GM21526 (cell line): ENCODE data around the gene TSPAN3.

Experiments used
- ATAC-seq: cut with Tn5 transposase; IDR thresholded peaks from one replicate; pipeline ENCODE4 v1.9.1; 2021; ENCODE audit warnings: moderate library complexity; ENCODE audit not compliant: unreplicated experiment, low FRiP score

TSPAN3 gene

GRCh38 chr15:77025083-77025901 lies 45.6 kb downstream of the TSPAN3 start:
- ATAC-seq: no peak

- no peak for ATAC-seq
Observed at GRCh38 chr15:77024273-77025082, 46.4 kb downstream of the TSPAN3 start.

GRCh38 chr15:77023576-77024272 lies 47.2 kb downstream of the TSPAN3 start:
- no peak for ATAC-seq

- no peak for ATAC-seq
Observed at GRCh38 chr15:77022646-77023575, 48.0 kb downstream of the TSPAN3 start.

GRCh38 chr15:77021803-77022381 lies 49.0 kb downstream of the TSPAN3 start:
- ATAC-seq: no peak

GRCh38 chr15:77021088-77021481 lies 49.8 kb downstream of the TSPAN3 start:
- ATAC-seq: no peak

GRCh38 chr15:77020348-77021087 lies 50.4 kb downstream of the TSPAN3 start:
- no peak for ATAC-seq

- ATAC-seq: no peak
Observed at GRCh38 chr15:77019521-77020331, 51.2 kb downstream of the TSPAN3 start.

- no peak for ATAC-seq
Observed at GRCh38 chr15:77018796-77019505, 52.0 kb downstream of the TSPAN3 start.

- ATAC-seq: no peak
Observed at GRCh38 chr15:77017761-77018720, 52.9 kb downstream of the TSPAN3 start.

- no peak for ATAC-seq
Observed at GRCh38 chr15:77017091-77017660, 53.7 kb downstream of the TSPAN3 start.

- ATAC-seq: no peak
Observed at GRCh38 chr15:77016321-77016695, 54.6 kb downstream of the TSPAN3 start.

- no peak for ATAC-seq
Observed at GRCh38 chr15:77015646-77016320, 55.1 kb downstream of the TSPAN3 start.

- ATAC-seq: no peak
Observed at GRCh38 chr15:77014132-77015081, 56.5 kb downstream of the TSPAN3 start.

GRCh38 chr15:77013776-77014131 lies 57.2 kb downstream of the TSPAN3 start:
- ATAC-seq: no peak
